ENCODE measurements around the gene SCYL2. TPM values are rescaled to one million over a fixed set of nuclear protein-coding genes. Genes with fewer than 3 reads are reported as not detected.

The SCYL2 gene
- polyA plus RNA-seq, 3 donors: 16.5 to 25.5 (median 20.4) TPM

- Mint-ChIP-seq H3K4me1 (no peaks in the 10 kb centered on the region), H3K36me3 (peaks cover 49 to 62% of the 10 kb centered on the region in 2 donors), H3K27ac (no peak overlapping the region), H3K27me3 (ENCODE audit: low read depth in 3 of 3) (no peaks in the 10 kb centered on the region), H3K9me3 (peaks cover 0 to 7% (median 3%) of the 10 kb centered on the region in 7 donors), H3K4me3 (no peak overlapping the region)
- no peaks in the 10 kb centered on the region for H3K4me1 ChIP-seq (ENCODE audit: control insufficient read depth in 1 of 2, insufficient read depth in 2 of 2, low read length in 2 of 2)
- no CpG with 5 or more reads among the region's 1 CpG for WGBS (ENCODE audit: insufficient coverage)
- no peak for DNase-seq
- H3K27me3 ChIP-seq (ENCODE audit: control insufficient read depth in 2 of 2, insufficient read depth in 2 of 2, low read length in 2 of 2): no peaks in the 10 kb centered on the region
- H3K9me3 ChIP-seq (replicated peaks in 1 of 2; ENCODE audit: control insufficient read depth in 1 of 2, insufficient read depth in 1 of 2, low read length in 2 of 2): no peaks in the 10 kb centered on the region
- no peaks in the 10 kb centered on the region for H3K79me2 ChIP-seq (ENCODE audit: insufficient read depth, low read length)
- H3K4me3 ChIP-seq (replicated peaks in 1 of 3; ENCODE audit: low read depth in 2 of 3, low read length in 3 of 3): no peak overlapping the region
- no peaks in the 10 kb centered on the region for H4K20me1 ChIP-seq (ENCODE audit: insufficient read depth, low read length)
- TF ChIP-seq CTCF (IDR thresholded peaks at IDR 0.05): no peak
- intact Hi-C loops (cut with micrococcal nuclease): no loop called here
- H3K9ac ChIP-seq (ENCODE audit: insufficient read depth, low read length, poor library complexity, severe bottlenecking): no peak overlapping the region
- no peak overlapping the region for H3K4me2 ChIP-seq (replicated peaks; ENCODE audit: extremely low read depth, low read length, poor library complexity, severe bottlenecking)
- H3K27ac ChIP-seq (ENCODE audit: low read depth in 1 of 2, low read length in 2 of 2): no peak overlapping the region
- peaks cover 53 to 76% of the 10 kb centered on the region in 2 donors for H3K36me3 ChIP-seq (replicated peaks in 1 of 2; ENCODE audit: control insufficient read depth in 1 of 2, insufficient read depth in 2 of 2, low read length in 2 of 2)
- no peak overlapping the region for H2AFZ ChIP-seq (ENCODE audit: insufficient read depth, low read depth, low read length, poor library complexity, severe bottlenecking)
These were observed 44.3 kb downstream of the SCYL2 start for GRCh38 chr12:100311317-100311716.

- Mint-ChIP-seq H3K27me3 (ENCODE audit: low read depth in 3 of 3) (peaks cover 0 to 2% (median 0%) of the 10 kb centered on the region in 3 donors), H3K4me3 (no peak overlapping the region), H3K4me1 (peaks cover 17% of the 10 kb centered on the region), H3K36me3 (peaks cover 44 to 64% of the 10 kb centered on the region in 2 donors), H3K27ac (peak overlapping the region in 1 of 7 donors; percentile 16), H3K9me3 (no peaks in the 10 kb centered on the region)
- no peak overlapping the region for H3K4me2 ChIP-seq (replicated peaks; ENCODE audit: extremely low read depth, low read length, poor library complexity, severe bottlenecking)
- no peaks in the 10 kb centered on the region for H3K79me2 ChIP-seq (ENCODE audit: insufficient read depth, low read length)
- peaks cover 49 to 68% of the 10 kb centered on the region in 2 donors for H3K36me3 ChIP-seq (replicated peaks in 1 of 2; ENCODE audit: control insufficient read depth in 1 of 2, insufficient read depth in 2 of 2, low read length in 2 of 2)
- intact Hi-C loops (cut with micrococcal nuclease): no loop called here
- H3K9me3 ChIP-seq (replicated peaks in 1 of 2; ENCODE audit: control insufficient read depth in 1 of 2, insufficient read depth in 1 of 2, low read length in 2 of 2): no peaks in the 10 kb centered on the region
- H3K27ac ChIP-seq (ENCODE audit: low read depth in 1 of 2, low read length in 2 of 2): no peak overlapping the region
- no CpG with 5 or more reads among the region's 2 CpGs for WGBS (ENCODE audit: insufficient coverage)
- H3K4me3 ChIP-seq (replicated peaks in 1 of 3; ENCODE audit: low read depth in 2 of 3, low read length in 3 of 3): no peak overlapping the region
- no peaks in the 10 kb centered on the region for H4K20me1 ChIP-seq (ENCODE audit: insufficient read depth, low read length)
- no peak overlapping the region for H3K9ac ChIP-seq (ENCODE audit: insufficient read depth, low read length, poor library complexity, severe bottlenecking)
- H3K4me1 ChIP-seq (ENCODE audit: control insufficient read depth in 1 of 2, insufficient read depth in 2 of 2, low read length in 2 of 2): peaks cover 12% of the 10 kb centered on the region in 2 donors
- no peak for TF ChIP-seq CTCF (IDR thresholded peaks at IDR 0.05)
- no peak overlapping the region for H2AFZ ChIP-seq (ENCODE audit: insufficient read depth, low read depth, low read length, poor library complexity, severe bottlenecking)
- DNase-seq: no peak
- H3K27me3 ChIP-seq (ENCODE audit: control insufficient read depth in 2 of 2, insufficient read depth in 2 of 2, low read length in 2 of 2): no peaks in the 10 kb centered on the region
These were observed 50.4 kb downstream of the SCYL2 start for GRCh38 chr12:100317371-100317770.
